GM13976 (cell line): ENCODE measurements around the gene SLIT3.

Experiments used
- DNase-seq: peaks from one replicate; pipeline ENCODE4 v3.0.0; 2012; ENCODE audit warnings: low spot score
- in situ Hi-C: fragments of 300-500 bp; cut with MboI; formaldehyde crosslinking; loops from one replicate; pipeline ENCODE4 v1.12.0; 2022; ENCODE audit warnings: low sequenced_read_pairs, mixed read lengths, inconsistent platforms; ENCODE audit not compliant: unreplicated experiment
- TF ChIP-seq, protein P1 (sequence below): IDR thresholded peaks from 2 replicates; pipeline ENCODE4 v1.5.1; 2012; ENCODE audit warnings: borderline replicate concordance, mild to moderate bottlenecking; ENCODE audit not compliant: insufficient read depth; ENCODE audit errors: extremely low read depth, missing control alignments, control extremely low read depth

SLIT3 gene

DNA sequence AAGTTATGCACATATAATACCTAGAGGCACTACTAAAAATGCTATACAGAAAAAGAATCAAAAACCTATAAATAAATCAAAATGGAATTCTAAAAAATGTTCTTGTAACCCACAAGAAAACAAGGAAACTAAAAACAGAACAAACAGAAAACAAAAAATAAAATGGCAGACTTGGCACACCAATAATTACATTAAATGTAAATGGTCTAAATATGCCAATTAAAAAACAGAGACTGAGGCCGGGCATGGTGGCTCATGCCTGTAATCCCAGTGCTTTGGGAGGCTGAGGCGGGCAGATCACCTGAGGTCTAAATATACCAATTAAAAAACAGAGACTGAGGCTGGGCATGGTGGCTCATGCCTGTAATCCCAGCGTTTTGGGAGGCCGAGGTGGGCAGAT lies 142.2 kb downstream of the SLIT3 start:
- TF ChIP-seq, protein P1, sequence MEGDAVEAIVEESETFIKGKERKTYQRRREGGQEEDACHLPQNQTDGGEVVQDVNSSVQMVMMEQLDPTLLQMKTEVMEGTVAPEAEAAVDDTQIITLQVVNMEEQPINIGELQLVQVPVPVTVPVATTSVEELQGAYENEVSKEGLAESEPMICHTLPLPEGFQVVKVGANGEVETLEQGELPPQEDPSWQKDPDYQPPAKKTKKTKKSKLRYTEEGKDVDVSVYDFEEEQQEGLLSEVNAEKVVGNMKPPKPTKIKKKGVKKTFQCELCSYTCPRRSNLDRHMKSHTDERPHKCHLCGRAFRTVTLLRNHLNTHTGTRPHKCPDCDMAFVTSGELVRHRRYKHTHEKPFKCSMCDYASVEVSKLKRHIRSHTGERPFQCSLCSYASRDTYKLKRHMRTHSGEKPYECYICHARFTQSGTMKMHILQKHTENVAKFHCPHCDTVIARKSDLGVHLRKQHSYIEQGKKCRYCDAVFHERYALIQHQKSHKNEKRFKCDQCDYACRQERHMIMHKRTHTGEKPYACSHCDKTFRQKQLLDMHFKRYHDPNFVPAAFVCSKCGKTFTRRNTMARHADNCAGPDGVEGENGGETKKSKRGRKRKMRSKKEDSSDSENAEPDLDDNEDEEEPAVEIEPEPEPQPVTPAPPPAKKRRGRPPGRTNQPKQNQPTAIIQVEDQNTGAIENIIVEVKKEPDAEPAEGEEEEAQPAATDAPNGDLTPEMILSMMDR: no peak
- in situ Hi-C loops: no loop called here
- DNase-seq: no peak

DNA sequence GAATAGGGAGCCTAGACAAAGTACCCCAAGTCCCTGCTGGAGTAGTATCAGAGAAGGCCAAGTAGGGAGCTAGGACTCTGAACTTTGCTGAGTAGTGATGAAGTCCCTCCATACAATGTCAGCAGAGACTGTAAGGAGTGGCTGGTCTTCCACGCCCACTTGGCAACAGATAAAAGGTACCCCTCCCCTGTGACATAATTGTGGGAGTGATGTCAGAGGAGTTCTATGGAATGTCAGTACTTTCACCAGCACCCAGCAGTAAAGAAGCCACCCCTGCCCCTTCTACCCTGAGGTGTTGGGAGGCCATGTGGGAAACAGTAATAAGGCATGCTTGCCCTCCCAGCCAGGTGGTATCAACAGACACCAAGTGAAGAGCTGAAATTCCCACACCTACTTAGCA lies 143.9 kb downstream of the SLIT3 start:
- no peak for DNase-seq
- TF ChIP-seq, protein P1: no peak
- in situ Hi-C loops: no loop called here

DNA sequence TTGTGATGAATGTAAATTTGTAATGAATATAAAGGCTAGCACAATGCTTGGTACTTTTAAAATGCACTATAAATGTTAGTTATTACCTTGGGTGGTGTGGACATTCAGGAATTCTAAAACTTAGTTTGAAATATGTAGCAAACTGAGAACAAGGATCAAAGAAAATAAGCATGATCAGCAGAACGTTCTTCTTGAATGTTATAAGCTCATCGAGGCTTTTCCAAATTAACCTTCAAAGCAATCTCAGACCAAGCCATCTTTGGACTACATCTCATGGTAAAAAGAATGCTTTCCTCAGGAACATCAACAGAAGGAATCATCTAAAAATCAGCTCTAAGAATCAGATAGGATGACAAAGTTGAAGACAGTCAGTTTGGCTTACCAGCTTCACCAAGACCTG lies 146.3 kb downstream of the SLIT3 start:
- TF ChIP-seq, protein P1: no peak
- in situ Hi-C loops: no loop called here
- DNase-seq: no peak

DNA sequence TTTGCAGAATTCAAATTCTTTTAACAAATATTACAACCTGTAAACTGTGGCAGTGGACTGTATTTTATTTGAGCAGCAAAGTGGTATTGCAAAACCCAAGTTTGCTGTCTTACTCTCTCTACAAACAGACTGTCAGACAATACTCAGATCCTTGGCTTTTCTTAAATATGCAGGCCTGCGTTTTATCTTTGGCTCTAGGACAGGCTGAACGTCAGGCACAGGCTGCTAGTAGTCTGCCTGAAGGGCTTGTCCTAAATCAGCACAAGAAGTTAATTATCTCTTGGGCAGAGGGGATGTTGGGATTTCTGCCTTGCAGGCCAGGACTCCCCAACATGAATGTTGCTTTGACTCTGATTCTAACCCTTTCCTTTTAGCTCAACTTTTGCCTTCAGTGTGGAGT lies 147.5 kb downstream of the SLIT3 start:
- in situ Hi-C loops: no loop called here
- TF ChIP-seq, protein P1: no peak
- DNase-seq: no peak

DNA sequence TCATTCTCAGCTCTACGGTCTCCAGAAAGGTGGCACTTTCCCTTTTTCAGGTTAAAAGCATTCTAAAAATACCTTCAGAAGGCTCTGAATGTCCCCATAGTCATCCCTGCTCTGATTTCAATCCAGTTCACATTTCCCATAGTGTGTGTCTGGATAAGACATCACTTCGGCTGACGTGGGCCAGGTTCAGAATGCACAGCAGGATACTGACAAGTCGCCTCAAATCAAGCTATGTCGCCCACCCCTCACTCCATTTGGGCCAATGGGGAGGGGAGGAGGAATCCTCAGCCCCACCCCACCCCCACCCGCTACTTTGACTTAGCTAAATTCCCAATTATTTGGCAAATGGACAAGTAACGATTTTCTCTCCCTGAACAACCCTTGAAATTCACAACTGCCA lies 148.0 kb downstream of the SLIT3 start:
- in situ Hi-C loops: no loop called here
- TF ChIP-seq, protein P1: no peak
- DNase-seq: no peak

DNA sequence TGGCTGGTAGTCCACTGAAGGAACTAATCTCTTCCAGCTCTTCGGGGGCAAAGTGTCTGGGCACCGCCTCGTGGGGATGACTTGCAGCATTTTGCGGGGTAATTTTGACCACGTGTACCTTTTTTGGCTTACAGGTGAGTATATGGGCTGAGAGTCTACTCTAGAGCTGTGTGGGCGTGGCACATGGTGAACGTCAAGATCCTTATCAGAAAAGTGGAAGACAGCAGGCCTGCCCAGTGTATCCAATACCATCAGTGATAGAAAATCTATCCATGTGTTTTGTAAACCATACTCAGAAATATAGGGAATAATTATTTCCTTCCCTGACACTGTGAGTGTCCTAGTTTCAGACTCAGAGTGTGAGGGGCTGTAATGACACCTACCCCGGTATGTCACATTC lies 148.5 kb downstream of the SLIT3 start:
- no peak for DNase-seq
- in situ Hi-C loops: no loop called here

More for the DNA sequence above, 148.5 kb downstream of the SLIT3 start:
- TF ChIP-seq, protein P1: no peak
